ENCODE data around the gene SDK1. TPM values are rescaled to one million over a fixed set of nuclear protein-coding genes. Genes with fewer than 3 reads are reported as not detected.

SDK1 gene
- total RNA-seq, 2 experiments from 2014 or later, result 0.03 to 0.05 TPM

DNA sequence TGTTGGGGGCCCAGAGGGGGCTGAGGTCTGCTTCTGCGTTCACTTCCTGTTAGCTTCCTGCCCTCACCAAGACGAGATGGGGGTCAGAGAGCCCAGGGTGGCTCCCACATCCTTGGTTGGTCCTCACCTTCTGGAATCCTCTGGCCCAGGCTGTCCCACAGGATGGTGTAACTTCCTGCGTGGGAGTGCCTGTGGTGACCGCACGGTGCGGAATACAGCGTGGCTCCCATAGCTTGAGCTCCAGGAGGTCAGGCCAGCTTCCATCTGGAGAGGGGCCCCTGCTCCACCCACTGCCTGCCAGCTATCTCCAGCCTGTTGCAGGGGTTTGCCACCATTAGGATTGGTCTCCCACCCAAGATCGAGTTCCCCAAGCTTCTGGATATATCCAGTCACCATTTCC, 699.9 kb downstream of the SDK1 start:
- no peaks in the 10 kb centered on the region for H3K36me3 Mint-ChIP-seq (ENCODE audit: low read depth)
- DNase-seq, result no peak
- ChIA-PET POLR2A (no interaction called here), CTCF (no interaction called here)
- no peak for ATAC-seq
- H3K4me1 Mint-ChIP-seq (ENCODE audit: low read depth), result no peaks in the 10 kb centered on the region
- H3K27ac Mint-ChIP-seq, result no peak overlapping the region
- H3K9me3 Mint-ChIP-seq (ENCODE audit: insufficient read depth), result no peaks in the 10 kb centered on the region
- H3K4me3 Mint-ChIP-seq, result no peak overlapping the region
- H3K27me3 Mint-ChIP-seq (ENCODE audit: low read depth), result no peaks in the 10 kb centered on the region

DNA sequence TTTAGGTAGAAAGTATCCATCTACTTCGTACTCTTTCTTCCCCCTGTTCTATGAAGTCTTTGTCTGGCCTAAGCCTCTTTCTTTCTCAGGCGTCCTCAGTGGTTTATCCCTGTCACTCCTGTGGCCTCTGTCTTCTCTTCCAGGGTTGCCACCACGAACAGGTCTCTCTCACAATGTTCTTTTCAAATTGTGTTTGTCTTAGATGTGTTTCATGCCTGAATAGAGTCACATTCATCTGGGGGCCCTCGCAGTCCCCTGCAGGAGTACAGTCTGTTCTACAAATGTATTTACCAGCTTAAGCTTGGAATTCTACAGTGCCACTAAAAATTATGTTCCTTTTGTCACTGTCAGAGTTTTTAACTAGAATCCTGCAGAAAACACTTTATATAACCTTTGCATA, 700.7 kb downstream of the SDK1 start:
- no peaks in the 10 kb centered on the region for H3K9me3 Mint-ChIP-seq (ENCODE audit: insufficient read depth)
- no peak overlapping the region for H3K27ac Mint-ChIP-seq
- H3K4me1 Mint-ChIP-seq (ENCODE audit: low read depth), result no peaks in the 10 kb centered on the region
- H3K4me3 Mint-ChIP-seq, result no peak overlapping the region
- DNase-seq, result no peak
- ATAC-seq, result no peak
- H3K27me3 Mint-ChIP-seq (ENCODE audit: low read depth), result no peaks in the 10 kb centered on the region
- POLR2A ChIA-PET, result no interaction called here
- no peaks in the 10 kb centered on the region for H3K36me3 Mint-ChIP-seq (ENCODE audit: low read depth)
- CTCF ChIA-PET, result no interaction called here

DNA sequence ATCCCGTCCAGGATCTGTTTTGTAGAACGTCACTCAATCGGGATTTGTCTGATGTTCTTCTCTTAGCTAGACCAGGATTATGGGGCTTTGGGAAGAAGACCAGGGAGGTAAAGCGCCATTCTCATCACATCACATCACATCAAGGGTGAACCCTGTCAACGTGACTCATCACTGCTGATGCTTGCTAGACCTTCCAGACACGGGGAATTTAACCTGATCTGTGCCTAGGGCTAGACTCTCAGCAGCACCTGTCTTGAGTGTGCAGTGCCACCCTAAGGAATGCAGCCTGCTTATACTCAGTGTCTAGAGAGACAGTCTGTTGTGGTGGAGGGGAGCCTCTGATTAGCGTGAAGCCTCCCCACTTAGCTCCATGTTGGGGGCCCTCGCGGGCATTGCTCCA, 702.5 kb downstream of the SDK1 start:
- ChIA-PET CTCF (no interaction called here), POLR2A (no interaction called here)
- Mint-ChIP-seq H3K4me3 (no peak overlapping the region), H3K4me1 (ENCODE audit: low read depth) (no peaks in the 10 kb centered on the region), H3K27ac (no peak overlapping the region), H3K27me3 (ENCODE audit: low read depth) (no peaks in the 10 kb centered on the region), H3K9me3 (ENCODE audit: insufficient read depth) (no peaks in the 10 kb centered on the region), H3K36me3 (ENCODE audit: low read depth) (no peaks in the 10 kb centered on the region)
- ATAC-seq (no peak), DNase-seq (no peak)

DNA sequence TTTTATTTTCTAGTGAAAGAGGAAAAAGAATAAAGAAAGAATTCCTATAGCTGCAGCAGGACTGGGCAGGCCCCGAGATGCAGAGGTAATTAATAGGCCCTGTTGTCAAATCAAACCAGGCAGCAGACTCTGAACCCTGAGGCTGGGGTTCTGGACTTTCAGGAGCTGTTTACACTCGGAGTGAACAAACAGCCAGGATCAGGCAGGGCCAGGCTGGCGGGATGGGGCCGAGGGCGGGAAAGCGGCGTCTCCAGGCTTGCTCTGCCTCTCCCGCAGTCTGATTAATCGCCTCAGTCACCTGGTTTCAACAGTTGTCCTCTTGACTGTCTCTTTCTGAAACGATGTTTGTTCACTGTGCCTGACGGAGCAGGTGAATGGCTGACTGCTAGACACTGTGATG, 705.6 kb downstream of the SDK1 start:
- H3K27ac Mint-ChIP-seq, result no peak overlapping the region
- no peaks in the 10 kb centered on the region for H3K9me3 Mint-ChIP-seq (ENCODE audit: insufficient read depth)
- no peaks in the 10 kb centered on the region for H3K27me3 Mint-ChIP-seq (ENCODE audit: low read depth)
- H3K4me1 Mint-ChIP-seq (ENCODE audit: low read depth), result no peaks in the 10 kb centered on the region
- ChIA-PET CTCF (no interaction called here), POLR2A (no interaction called here)
- ATAC-seq (no peak), DNase-seq (no peak)
- no peaks in the 10 kb centered on the region for H3K36me3 Mint-ChIP-seq (ENCODE audit: low read depth)
- H3K4me3 Mint-ChIP-seq, result no peak overlapping the region

DNA sequence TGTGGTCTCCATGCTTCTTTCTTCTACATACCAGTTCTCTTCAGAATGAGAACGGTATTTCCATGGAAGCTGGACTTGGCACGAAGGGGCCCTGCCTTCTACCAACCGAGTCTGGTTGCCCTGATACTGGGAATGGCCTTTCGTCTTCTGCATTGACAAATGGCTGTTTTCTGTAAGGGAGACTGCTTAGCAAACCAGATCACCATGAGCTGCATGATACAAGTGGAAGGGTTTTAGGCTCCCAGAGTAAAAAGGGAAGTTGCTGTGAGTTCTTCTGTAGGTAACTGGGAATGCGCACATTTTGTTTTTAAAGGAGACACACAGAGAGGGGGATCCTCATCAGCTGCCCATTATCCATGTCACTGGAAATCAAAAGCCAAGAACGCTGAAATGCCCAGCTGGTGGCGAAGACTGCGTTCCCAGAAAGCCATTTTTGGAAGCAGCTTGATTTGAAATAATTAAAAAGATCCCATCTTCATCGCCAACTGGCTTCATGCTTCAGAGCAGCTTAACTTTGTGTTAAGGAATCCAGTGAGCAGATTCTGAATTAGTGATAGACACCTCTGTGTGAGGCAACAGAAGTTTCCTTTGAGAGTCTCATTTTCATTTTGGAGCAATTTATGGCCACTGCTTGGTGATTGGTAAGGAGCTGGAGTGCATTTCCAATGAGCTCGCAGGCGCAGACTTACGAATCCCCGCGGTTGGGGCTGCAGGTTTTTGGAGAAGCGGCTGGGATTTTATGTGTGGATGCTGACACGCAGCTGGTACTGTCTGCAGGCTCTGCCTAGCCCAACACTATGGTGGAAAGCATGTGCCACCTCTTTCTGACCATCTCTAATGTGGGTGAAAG, 708.4 kb downstream of the SDK1 start:
- CTCF ChIA-PET, result no interaction called here

DNA sequence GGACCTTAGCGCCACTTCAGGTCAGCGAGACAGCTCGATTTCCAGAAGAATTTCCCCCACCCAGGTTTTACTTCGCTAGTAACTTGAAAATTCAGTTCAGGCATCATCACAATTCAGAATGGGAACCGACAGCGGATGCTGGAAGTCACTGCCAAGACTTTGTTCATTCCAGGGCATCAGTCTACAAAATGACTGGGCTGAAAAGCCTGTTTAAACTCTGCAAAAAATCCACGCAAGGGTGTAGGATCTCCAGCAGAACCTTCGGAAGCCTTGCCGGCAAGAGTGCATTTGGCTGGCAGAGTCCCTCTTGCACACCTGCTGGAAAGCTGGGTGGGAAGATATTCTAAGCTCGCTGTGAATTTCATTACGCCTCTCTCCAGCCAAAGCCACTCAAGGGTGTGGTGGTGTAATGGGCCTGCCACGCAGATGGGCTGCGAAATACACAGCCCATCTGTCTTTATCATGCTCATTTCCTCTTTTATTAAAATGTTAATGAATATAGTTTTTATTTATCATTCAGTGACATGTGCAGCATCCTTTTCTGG, 709.1 kb downstream of the SDK1 start:
- ChIA-PET CTCF (no interaction called here), POLR2A (no interaction called here)

More for the DNA sequence above, 708.4 kb downstream of the SDK1 start:
- POLR2A ChIA-PET, result no interaction called here
- H3K27ac Mint-ChIP-seq, result no peak overlapping the region
- no peaks in the 10 kb centered on the region for H3K9me3 Mint-ChIP-seq (ENCODE audit: insufficient read depth)
- no peak overlapping the region for H3K4me3 Mint-ChIP-seq
- H3K27me3 Mint-ChIP-seq (ENCODE audit: low read depth), result no peaks in the 10 kb centered on the region
- ATAC-seq (no peak), DNase-seq (no peak)
- H3K4me1 Mint-ChIP-seq (ENCODE audit: low read depth), result no peaks in the 10 kb centered on the region
- H3K36me3 Mint-ChIP-seq (ENCODE audit: low read depth), result no peaks in the 10 kb centered on the region

DNA sequence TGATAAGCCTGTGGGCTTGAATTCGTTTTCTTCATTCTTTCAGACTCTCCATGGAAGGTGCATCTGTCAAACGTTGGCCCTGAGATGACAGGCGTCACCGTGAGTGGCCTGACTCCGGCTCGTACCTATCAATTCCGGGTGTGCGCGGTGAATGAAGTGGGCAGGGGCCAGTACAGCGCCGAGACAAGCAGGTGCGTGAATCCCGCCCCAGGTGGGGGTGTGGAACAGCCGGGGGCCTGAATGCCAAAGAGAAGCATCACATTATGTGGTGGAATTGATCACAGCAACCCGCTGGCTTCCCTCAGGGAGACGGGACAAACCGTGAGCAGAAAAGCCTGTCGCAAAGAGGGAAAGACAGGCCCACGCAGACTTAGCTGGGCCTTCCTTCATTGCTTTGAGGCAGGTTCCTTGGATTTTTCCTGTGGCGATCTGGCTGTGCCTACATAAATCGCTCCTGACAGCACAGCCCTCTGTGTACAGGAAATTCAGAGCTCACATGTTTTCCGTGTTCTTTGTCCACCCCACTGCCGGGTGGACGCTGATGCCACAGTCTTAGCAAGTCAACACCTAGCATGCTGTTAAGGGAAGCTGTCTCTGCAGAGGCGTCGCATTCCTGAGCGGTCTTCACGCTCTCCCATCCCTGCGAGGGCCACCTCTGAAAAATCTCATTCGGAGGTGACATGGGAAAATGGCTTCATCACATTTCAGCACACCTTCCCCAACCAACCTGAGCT, 710.0 kb downstream of the SDK1 start:
- H3K27me3 Mint-ChIP-seq (ENCODE audit: low read depth), result no peaks in the 10 kb centered on the region
- no peak overlapping the region for H3K27ac Mint-ChIP-seq
- POLR2A ChIA-PET, result no interaction called here
- ATAC-seq (no peak), DNase-seq (no peak)
- no peaks in the 10 kb centered on the region for H3K4me1 Mint-ChIP-seq (ENCODE audit: low read depth)
- no peak overlapping the region for H3K4me3 Mint-ChIP-seq
- H3K36me3 Mint-ChIP-seq (ENCODE audit: low read depth), result no peaks in the 10 kb centered on the region
- H3K9me3 Mint-ChIP-seq (ENCODE audit: insufficient read depth), result no peaks in the 10 kb centered on the region
- CTCF ChIA-PET, result no interaction called here

More for the DNA sequence above, 709.1 kb downstream of the SDK1 start:
- no peaks in the 10 kb centered on the region for H3K9me3 Mint-ChIP-seq (ENCODE audit: insufficient read depth)
- H3K4me3 Mint-ChIP-seq, result no peak overlapping the region
- ATAC-seq (no peak), DNase-seq (no peak)
- H3K27ac Mint-ChIP-seq, result no peak overlapping the region
- H3K27me3 Mint-ChIP-seq (ENCODE audit: low read depth), result no peaks in the 10 kb centered on the region
- H3K4me1 Mint-ChIP-seq (ENCODE audit: low read depth), result no peaks in the 10 kb centered on the region
- H3K36me3 Mint-ChIP-seq (ENCODE audit: low read depth), result no peaks in the 10 kb centered on the region

DNA sequence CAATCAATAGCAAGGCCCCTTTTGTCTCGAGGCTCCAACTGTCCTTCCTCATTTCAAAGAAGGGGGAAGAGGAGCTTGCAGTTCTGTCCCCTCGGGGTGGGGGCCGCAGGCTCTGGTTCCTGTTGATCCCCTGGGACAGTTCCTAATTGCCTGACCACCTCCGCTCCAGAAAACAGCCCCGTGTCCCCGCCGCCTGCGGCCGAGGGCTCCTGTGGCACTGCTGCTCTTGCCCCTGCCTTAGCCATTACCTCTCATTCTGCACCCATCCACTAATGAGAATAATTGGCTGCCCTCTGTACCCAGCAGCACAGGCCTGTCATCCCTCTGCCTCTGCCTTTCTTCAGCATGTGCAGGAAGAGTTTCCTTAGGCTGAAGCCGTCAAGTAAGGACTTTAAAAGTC, 712.7 kb downstream of the SDK1 start:
- ATAC-seq (no peak), DNase-seq (no peak)
- H3K4me3 Mint-ChIP-seq, result no peak overlapping the region
- H3K27ac Mint-ChIP-seq, result no peak overlapping the region
- H3K9me3 Mint-ChIP-seq (ENCODE audit: insufficient read depth), result peaks cover 4% of the 10 kb centered on the region
- ChIA-PET CTCF (no interaction called here), POLR2A (no interaction called here)
- no peaks in the 10 kb centered on the region for H3K36me3 Mint-ChIP-seq (ENCODE audit: low read depth)
- no peaks in the 10 kb centered on the region for H3K4me1 Mint-ChIP-seq (ENCODE audit: low read depth)
- H3K27me3 Mint-ChIP-seq (ENCODE audit: low read depth), result no peaks in the 10 kb centered on the region

DNA sequence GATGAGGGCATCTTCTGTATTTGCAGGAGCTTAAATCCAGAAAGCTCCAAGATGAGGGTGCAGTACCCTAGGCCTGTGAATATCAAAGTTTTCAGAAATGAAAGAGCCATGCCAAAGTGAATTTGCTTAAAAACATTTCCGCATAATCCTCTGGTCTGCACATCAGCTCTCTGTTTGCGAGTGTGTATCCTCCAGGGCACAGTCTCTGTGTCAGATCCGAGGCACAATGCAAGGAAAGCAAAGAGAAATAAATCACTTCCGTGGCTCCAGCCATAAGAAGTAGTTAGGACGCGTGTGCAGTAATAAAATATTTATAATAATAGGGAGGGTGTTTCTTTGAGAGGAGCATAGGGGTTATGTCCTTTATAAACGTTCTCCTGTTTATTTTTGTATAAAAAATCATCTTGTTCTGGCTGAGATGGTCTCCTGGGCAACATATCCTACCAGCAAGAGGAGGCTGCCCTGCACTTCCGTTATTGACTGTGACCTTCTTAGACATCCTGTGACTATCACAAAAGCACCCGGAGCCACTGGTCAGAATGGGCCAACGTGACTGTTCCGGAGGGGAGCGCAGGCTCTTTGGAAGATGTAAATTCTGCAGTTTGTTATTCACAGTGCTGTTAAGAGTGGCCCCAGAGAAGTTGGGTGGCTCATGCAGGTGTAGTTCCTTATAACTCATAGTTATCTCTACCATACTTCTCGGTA, 713.4 kb downstream of the SDK1 start:
- ATAC-seq, result no peak
- peaks cover 5% of the 10 kb centered on the region for H3K9me3 Mint-ChIP-seq (ENCODE audit: insufficient read depth)
- H3K27me3 Mint-ChIP-seq (ENCODE audit: low read depth), result no peaks in the 10 kb centered on the region
- no peaks in the 10 kb centered on the region for H3K36me3 Mint-ChIP-seq (ENCODE audit: low read depth)
- no peak overlapping the region for H3K27ac Mint-ChIP-seq
- POLR2A ChIA-PET, result no interaction called here
- no peak overlapping the region for H3K4me3 Mint-ChIP-seq
- no peak for DNase-seq
- CTCF ChIA-PET, result no interaction called here
- H3K4me1 Mint-ChIP-seq (ENCODE audit: low read depth), result no peaks in the 10 kb centered on the region

DNA sequence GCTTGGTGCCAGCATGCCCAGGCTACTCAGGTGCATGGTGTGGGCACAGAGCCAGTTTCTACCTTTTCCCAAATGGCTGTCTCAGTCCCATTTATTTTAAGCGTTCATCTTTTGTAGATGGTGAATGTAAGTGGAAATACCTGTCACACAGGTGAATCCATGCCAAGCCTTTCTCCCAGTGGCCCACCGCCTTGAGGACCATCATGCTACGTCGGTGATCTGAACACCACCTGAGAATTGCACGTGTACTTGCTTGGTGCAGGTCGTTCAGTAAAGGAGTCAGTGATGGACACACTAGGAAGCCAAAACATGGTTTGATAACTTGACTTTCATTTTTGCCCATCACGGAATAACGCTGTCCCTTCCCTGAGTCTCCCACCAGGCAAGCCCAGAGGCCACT, 714.3 kb downstream of the SDK1 start:
- no peaks in the 10 kb centered on the region for H3K4me1 Mint-ChIP-seq (ENCODE audit: low read depth)
- H3K27me3 Mint-ChIP-seq (ENCODE audit: low read depth), result no peaks in the 10 kb centered on the region
- H3K4me3 Mint-ChIP-seq, result no peak overlapping the region
- POLR2A ChIA-PET, result no interaction called here
- H3K9me3 Mint-ChIP-seq (ENCODE audit: insufficient read depth), result peaks cover 5% of the 10 kb centered on the region
- ATAC-seq (no peak), DNase-seq (no peak)
- no peaks in the 10 kb centered on the region for H3K36me3 Mint-ChIP-seq (ENCODE audit: low read depth)
- CTCF ChIA-PET, result no interaction called here
- H3K27ac Mint-ChIP-seq, result no peak overlapping the region

DNA sequence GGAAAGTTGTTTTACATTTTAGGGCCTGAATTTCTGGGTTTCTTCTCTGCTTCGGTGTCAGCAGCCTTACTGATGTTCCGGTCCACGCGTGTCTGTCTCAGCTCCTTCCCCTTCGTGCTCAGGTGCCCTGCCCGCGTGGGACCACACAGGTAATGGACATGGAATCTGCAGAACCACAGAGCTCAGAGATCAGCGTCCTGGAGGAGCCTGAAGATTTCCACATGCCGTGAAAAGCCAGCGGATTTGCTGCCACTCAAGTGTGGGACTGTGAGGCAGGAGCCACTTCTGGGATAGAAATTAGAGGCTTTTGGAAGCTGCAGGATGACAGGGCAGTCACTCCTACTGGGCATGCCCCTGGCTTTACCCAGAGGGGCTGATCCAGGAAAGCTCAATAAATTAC, 714.9 kb downstream of the SDK1 start:
- H3K36me3 Mint-ChIP-seq (ENCODE audit: low read depth), result no peaks in the 10 kb centered on the region
- H3K9me3 Mint-ChIP-seq (ENCODE audit: insufficient read depth), result peaks cover 5% of the 10 kb centered on the region
- ChIA-PET POLR2A (no interaction called here), CTCF (no interaction called here)
- H3K27me3 Mint-ChIP-seq (ENCODE audit: low read depth), result no peaks in the 10 kb centered on the region
- H3K4me1 Mint-ChIP-seq (ENCODE audit: low read depth), result no peaks in the 10 kb centered on the region
- no peak overlapping the region for H3K4me3 Mint-ChIP-seq
- no peak overlapping the region for H3K27ac Mint-ChIP-seq
- DNase-seq, result no peak
- no peak for ATAC-seq

DNA sequence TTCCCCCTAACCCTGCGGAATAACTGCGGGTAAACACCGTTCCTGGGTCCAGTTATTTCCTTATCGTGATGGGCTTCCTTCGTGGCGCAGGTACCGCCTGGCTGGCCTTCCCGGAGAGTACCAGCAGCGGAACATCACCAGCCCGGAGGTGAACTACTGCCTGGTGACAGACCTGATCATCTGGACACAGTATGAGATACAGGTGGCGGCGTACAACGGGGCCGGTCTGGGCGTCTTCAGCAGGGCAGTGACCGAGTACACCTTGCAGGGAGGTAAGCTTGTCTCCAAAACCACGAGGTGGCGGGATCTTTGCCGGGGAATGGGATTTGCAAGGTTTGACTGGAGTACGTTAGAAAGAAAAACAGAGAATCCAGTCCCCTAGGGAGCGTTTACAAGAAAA, 716.0 kb downstream of the SDK1 start:
- Mint-ChIP-seq H3K36me3 (ENCODE audit: low read depth) (no peaks in the 10 kb centered on the region), H3K4me1 (ENCODE audit: low read depth) (no peaks in the 10 kb centered on the region), H3K9me3 (ENCODE audit: insufficient read depth) (peaks cover 5% of the 10 kb centered on the region), H3K27ac (no peak overlapping the region), H3K27me3 (ENCODE audit: low read depth) (no peaks in the 10 kb centered on the region), H3K4me3 (no peak overlapping the region)
- ChIA-PET CTCF (no interaction called here), POLR2A (no interaction called here)
- no peak for ATAC-seq
- DNase-seq, result no peak

All from activated CD8-positive, alpha-beta T cell treated with anti-CD3 and anti-CD28 coated beads, Interleukin-2, amount 10 ng/mL, durations not matched to agents 7 days and 5 days (primary cell).